GM19397 (cell line): ENCODE measurements around the gene MDH2.
"Not testable (repeated sequence)": the region's sequence is repeated elsewhere in the genome, so short reads cannot be mapped to it uniquely, and the experiment has no call there.

Experiments
- ATAC-seq: cut with Tn5 transposase; IDR thresholded peaks from one replicate; pipeline ENCODE4 v1.9.1; 2021; ENCODE audit warnings: mild to moderate bottlenecking, moderate library complexity; ENCODE audit not compliant: unreplicated experiment

MDH2 gene, protein sequence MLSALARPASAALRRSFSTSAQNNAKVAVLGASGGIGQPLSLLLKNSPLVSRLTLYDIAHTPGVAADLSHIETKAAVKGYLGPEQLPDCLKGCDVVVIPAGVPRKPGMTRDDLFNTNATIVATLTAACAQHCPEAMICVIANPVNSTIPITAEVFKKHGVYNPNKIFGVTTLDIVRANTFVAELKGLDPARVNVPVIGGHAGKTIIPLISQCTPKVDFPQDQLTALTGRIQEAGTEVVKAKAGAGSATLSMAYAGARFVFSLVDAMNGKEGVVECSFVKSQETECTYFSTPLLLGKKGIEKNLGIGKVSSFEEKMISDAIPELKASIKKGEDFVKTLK

GRCh38 chr7:76047811-76048667 is at the start of gene MDH2, which contains the start of gene STYXL1:
Gene MDH2, plus strand, starts transcription at chr7:76048106. Its CDS starts 55 bp downstream, at chr7:76048161.
Gene STYXL1, minus strand, starts transcription at chr7:76048000. Its CDS starts 17,477 bp downstream, at chr7:76030523.
- ATAC-seq: peak; percentile 94

DNA sequence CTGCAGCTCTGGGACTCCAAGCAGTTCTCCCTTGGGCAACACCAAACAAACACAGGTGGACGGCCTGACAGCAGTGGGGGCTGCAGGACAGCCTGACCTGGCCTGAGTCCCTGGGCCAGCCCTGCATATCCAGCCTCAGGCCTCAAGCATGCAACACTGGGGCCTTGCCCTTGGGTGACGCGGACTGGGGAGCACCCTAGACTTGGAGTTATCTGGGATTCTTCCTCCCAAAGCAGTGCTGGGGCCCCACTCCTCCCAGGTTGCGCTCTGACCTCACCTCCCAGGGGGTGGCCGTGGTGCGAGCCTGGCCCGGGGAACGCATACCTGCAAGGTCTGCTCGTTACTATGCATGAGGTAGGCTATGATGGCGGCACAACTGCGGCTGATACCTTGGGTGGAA is 47.3 kb upstream of the MDH2 start:
- ATAC-seq: no peak

DNA sequence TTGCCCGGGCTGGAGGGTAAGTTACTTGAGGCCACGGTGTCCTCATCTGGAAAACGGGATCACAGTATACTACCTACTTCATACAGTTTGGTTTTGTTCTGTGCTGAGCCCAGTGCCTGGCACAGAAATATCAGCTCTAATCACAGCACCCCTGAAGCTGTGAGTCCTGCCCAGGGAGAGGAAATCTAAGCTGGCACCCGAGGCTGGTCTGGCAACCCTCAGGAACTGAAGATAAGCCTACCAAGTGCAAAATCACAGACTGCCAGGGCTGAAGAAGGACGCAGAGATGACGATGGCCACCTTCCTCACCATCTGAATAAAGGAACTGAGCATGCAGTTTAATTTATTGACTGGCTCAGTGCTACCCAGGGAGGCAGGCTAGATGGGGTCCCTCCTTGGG is 45.8 kb upstream of the MDH2 start:
- ATAC-seq: no peak

DNA sequence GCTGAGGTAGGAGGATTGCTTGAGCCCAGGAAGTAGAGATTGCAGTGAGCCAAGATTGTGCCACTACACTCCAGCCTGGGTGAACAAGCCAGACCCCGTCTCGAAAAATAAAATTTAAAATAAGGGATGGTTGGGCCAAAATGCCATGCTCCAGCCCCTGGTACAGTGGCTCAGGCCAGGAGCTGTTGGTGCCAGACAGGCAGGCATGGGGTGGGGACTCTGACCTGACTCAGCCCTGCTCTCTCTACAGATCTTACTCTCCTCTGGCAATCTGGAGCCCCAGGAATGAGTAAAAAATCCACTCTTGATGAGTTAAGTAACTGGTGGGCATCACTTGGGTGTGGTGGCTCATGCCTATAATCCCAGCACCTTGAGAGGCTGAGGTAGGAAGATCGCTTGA is 45.1 kb upstream of the MDH2 start:
- ATAC-seq: no peak

DNA sequence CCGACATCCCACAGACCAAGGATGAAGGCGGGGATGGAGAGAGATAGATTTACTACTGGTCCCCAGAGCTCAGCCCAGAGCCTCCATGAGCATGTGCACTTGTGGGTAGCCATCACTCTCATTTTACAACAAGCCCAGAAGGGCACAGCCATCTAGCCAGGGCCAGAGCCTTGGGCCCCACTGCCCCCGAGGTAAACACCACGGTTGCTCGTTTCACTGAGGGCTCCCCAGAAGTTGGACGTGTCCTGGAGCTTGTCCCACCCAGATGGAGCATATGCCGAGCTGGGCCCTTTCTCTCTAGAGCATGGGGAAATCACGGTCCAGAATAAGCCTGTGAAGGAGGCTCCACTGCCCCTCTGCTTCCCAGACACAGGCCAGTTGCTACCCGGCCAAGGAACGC is 44.6 kb upstream of the MDH2 start:
- no peak for ATAC-seq

- not testable (repeated sequence) for ATAC-seq
Observed at GRCh38 chr7:76005004-76005403, 42.9 kb upstream of the MDH2 start.

DNA sequence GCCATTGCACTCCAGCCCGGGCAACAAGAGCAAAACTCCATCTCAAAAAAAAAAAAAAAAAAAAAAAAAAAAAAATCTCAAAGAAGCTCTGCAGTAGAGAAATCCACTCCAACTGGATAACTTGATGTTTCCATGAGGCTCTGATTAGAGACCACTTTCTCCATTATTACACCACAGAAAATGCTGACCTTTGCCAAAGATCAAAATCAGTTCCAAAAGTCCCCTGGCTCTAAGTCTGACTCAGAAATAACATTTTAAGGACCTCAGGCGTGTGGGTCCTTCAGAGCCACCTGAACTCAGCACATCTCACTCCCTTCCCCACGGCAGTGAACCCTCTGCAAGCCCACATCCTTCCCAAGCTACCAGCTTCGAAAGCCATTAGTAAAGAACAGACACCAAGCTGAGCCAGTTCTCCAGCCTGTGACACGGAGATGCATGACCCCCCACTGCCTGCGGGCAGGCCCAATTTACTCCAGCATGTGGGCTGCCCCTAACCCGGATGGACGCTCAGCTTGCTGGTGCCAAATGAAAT is 39.7 kb upstream of the MDH2 start:
- no peak for ATAC-seq

- ATAC-seq: no peak
Observed at GRCh38 chr7:76009672-76010600, 38.0 kb upstream of the MDH2 start.

DNA sequence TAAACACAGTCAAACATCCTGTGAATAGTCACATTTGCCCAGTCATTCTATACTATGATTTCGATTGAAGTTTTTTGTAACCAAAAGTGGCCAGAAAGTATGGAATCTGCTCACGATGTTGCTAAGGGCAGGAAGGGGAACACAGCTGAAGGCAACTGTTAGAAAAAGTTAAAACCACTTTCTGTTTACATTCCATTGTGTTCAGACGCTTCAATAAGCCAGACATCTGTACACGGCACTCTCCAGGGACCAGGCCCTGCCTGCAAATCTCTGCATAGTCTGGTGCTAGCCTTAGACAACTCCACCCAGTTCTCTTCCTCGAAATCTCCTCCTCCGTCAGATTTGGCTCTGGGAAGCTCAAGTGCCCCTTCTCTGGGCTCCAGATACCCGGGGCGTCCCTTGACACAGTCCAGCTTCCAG is 36.5 kb upstream of the MDH2 start:
- no peak for ATAC-seq

GRCh38 chr7:76016191-76016947 is 31.5 kb upstream of the MDH2 start:
- ATAC-seq: no peak

GRCh38 chr7:76018520-76018919 is 29.4 kb upstream of the MDH2 start:
- not testable (repeated sequence) for ATAC-seq

- ATAC-seq: no peak
Observed at GRCh38 chr7:76020031-76020714, 27.7 kb upstream of the MDH2 start.

- ATAC-seq: no peak
Observed at GRCh38 chr7:76022026-76022780, 25.7 kb upstream of the MDH2 start.

- ATAC-seq: no peak
Observed at GRCh38 chr7:76023002-76023401, 24.9 kb upstream of the MDH2 start.

GRCh38 chr7:76029682-76030081 is 18.2 kb upstream of the MDH2 start:
- ATAC-seq: not testable (repeated sequence)

GRCh38 chr7:76031964-76032363 is 15.9 kb upstream of the MDH2 start:
- no peak for ATAC-seq

DNA sequence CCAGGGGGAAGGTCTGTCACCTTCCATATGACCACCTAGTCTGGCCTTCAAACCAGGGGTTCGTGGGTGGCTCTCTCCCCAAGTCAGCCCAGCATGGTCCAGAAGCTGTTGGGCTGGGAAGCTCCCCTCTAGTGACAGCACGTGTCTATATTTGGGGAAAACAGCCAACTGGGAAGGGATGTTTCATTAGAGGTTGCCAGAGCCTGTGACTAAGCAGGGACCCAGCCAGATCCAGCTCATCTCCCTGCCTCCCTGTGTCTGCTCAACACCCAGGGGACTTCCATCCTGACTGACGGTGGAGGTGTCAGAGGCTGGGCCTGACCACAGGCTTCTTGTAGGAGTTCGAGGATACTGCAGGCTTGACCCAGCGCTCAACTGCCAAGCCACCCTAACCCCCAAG is 10.6 kb upstream of the MDH2 start:
- no peak for ATAC-seq

- no peak for ATAC-seq
Observed at GRCh38 chr7:76040126-76040525, 7.8 kb upstream of the MDH2 start.
